Fibroblast of lung (primary cell): Measurements from ENCODE around the gene MAPK6.

Source experiments
- EZH2 ChIP-seq: IDR thresholded peaks from 2 replicates; pipeline ENCODE4 v1.5.1; 2012; ENCODE audit warnings: low read length, control low read depth, mild to moderate bottlenecking; ENCODE audit errors: missing control alignments
- TF ChIP-seq, protein P1 (sequence below), 2 donors: IDR thresholded peaks in 1 of 2; conservative IDR thresholded peaks in 1 of 2; 1 replicate in 1 of 2; 2 replicates in 1 of 2; pipeline ENCODE4 v1.5.1; 2011 to 2012; ENCODE audit warnings: low read length in 2 of 2, control low read depth in 1 of 2, inconsistent platforms in 1 of 2, low read depth in 1 of 2, mild to moderate bottlenecking in 1 of 2

DNA sequence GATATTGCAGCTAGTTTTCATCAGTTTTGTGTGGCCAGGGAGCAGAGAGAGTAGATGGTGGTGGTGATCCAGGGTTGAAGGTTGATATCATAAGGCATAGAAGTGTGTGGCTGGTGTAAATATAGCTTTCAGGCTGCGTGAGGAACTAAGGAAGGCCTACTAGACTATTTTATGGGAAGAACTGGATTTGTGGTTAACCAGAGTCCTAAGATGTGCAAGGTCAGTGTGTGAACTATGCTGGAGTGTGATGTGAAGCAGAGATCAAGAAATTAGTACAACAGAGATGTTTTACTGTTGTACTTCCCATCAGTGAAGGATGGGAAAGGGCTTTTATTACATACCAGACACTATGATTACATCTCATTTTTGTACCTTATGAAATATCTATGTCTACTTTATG, 41.5 kb downstream of the MAPK6 start:
- TF ChIP-seq, protein P1, sequence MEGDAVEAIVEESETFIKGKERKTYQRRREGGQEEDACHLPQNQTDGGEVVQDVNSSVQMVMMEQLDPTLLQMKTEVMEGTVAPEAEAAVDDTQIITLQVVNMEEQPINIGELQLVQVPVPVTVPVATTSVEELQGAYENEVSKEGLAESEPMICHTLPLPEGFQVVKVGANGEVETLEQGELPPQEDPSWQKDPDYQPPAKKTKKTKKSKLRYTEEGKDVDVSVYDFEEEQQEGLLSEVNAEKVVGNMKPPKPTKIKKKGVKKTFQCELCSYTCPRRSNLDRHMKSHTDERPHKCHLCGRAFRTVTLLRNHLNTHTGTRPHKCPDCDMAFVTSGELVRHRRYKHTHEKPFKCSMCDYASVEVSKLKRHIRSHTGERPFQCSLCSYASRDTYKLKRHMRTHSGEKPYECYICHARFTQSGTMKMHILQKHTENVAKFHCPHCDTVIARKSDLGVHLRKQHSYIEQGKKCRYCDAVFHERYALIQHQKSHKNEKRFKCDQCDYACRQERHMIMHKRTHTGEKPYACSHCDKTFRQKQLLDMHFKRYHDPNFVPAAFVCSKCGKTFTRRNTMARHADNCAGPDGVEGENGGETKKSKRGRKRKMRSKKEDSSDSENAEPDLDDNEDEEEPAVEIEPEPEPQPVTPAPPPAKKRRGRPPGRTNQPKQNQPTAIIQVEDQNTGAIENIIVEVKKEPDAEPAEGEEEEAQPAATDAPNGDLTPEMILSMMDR (conservative IDR thresholded peaks at IDR 0.05 in 1 of 2, IDR thresholded peaks at IDR 0.05 in 1 of 2; ENCODE audit: low read depth in 1 of 2, low read length in 2 of 2), result no peak
- TF ChIP-seq EZH2, result no peak
